OCI-LY7 (cell line): ENCODE data around the gene AIFM1.
A peak's percentile ranks its signal among the peaks of the same experiment; 100 is the strongest.

Source experiments
- EZH2phosphoT487 ChIP-seq: fragments of 200-600 bp; sonication (generic); IDR thresholded peaks from 2 replicates; pipeline ENCODE4 v1.6.1; 2018; ENCODE audit warnings: low read depth, borderline replicate concordance, mild to moderate bottlenecking, mixed run types, antibody characterized with exemption, low read length, moderate library complexity, mixed read lengths
- TF ChIP-seq, protein P1 (sequence below): fragments of 200-600 bp; sonication (generic); conservative IDR thresholded peaks from 2 replicates; pipeline ENCODE4 v1.5.1; 2014; ENCODE audit warnings: mild to moderate bottlenecking, antibody characterized with exemption, low read length, moderate library complexity, mixed read lengths

DNA sequence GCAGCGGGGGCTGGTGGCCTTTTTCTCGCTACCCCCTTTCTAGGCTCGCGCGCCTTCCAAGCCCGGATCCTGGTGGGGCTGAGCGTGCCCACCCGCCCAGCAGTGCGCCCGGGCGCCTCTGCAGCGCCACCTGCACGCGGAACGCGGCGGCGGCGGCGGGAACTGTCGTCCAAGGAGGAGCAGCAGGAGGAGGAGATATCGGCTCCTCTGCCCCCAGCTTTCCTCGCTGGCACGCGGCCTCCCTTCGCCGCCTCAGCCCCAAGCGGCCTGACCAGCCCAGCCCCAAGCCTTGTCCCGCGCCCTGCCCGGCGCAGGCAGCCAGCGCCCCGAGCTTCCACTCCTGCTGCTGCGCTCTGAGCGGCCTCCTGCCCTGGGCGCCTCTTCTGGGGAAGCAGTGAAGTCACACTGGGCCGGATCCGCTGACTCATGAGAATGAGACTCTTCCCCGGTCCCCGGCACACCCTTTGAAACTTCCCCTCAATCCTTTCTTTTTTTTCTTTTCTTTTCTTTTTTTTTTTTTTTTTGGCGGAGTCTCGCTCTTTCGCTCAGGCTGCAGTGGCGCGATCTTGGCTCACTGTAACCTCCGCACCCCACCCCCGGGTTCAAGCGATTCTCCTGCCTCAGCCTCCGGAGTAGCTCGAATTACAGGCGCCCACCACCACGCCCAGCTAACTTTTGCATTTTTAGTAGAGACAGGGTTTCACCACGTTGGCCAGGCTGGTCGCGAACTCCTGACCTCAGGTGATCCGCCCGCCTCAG lies 44.7 kb downstream of the AIFM1 start:
- TF ChIP-seq, protein P1, sequence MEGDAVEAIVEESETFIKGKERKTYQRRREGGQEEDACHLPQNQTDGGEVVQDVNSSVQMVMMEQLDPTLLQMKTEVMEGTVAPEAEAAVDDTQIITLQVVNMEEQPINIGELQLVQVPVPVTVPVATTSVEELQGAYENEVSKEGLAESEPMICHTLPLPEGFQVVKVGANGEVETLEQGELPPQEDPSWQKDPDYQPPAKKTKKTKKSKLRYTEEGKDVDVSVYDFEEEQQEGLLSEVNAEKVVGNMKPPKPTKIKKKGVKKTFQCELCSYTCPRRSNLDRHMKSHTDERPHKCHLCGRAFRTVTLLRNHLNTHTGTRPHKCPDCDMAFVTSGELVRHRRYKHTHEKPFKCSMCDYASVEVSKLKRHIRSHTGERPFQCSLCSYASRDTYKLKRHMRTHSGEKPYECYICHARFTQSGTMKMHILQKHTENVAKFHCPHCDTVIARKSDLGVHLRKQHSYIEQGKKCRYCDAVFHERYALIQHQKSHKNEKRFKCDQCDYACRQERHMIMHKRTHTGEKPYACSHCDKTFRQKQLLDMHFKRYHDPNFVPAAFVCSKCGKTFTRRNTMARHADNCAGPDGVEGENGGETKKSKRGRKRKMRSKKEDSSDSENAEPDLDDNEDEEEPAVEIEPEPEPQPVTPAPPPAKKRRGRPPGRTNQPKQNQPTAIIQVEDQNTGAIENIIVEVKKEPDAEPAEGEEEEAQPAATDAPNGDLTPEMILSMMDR = peak; percentile 74
- TF ChIP-seq EZH2phosphoT487 = no peak
